HG03039 (cell line): ENCODE measurements around the gene NOS1.
"Not testable (repeated sequence)": the region's sequence is repeated elsewhere in the genome, so short reads cannot be mapped to it uniquely, and the experiment has no call there.

Experiments used
- ATAC-seq: cut with Tn5 transposase; IDR thresholded peaks from one replicate; pipeline ENCODE4 v1.9.1; 2021; ENCODE audit warnings: mild to moderate bottlenecking, moderate library complexity; ENCODE audit not compliant: unreplicated experiment

The NOS1 gene

DNA sequence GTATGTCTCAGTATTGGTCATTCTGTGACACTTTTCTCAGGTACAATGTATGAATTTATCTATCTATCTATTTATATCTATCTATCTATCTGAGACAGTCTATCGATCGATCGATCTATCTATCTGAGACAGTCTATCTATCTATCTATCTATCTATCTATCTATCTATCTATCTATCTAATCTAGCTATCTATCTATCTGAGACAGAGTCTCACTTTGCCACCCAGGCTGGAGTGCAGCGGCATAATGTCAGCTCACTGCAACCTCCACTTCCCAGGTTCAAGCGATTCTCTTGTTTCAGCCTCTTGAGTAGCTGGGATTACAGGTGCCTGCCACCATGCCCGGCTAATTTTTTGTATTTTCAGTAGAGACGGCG, 180.0 kb downstream of the NOS1 start:
- ATAC-seq: not testable (repeated sequence)

DNA sequence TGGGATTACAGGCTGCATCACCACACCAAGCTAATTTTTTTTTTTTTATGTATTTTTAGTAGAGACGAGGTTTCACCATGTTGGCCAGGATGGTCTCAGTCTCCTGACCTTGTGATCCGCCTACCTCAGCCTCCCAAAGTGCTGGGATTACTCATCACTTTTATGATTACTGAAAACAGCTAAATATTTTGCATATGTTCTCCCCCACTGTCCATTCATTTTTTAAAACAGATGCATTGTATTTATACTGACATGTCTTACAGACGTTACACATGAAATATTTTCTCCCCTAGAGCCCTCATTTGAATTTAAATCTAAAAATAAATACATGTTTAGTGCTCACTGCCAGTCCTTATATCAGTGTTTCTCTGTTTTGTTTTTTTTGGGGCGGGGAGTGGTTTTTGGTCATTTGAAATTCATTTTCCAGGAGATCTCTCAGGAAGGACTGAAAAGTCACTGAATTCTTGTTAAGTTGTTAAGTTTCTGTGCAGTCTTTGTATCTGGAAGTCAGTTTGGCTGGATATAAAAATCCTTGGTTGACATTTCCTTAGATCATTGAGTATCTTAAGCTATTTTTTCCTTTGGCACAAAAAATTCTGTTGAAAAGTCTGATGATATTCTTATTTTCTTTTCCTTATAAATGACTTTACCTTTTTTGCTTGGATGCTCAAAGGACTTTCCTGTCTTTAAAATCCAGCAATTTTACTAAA, 180.5 kb downstream of the NOS1 start:
- no peak for ATAC-seq

DNA sequence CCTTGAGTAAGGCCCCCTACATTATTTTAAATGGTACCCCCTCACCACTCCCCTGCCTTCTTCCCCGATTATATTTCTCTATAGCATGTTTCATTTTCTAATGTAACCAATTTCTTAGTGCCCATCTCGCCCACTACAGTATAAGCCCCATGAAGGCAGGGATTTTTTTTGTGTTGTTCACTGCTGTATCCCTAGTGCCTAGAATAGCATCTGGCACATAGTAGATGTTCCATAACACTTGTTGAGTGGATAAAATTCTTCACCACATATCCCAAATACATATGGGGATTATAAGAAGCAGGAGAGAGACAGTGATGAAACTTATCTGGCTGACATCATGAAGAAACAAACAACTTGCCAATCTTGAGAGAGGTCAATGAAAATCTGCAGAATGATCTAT, 182.7 kb downstream of the NOS1 start:
- ATAC-seq: no peak

DNA sequence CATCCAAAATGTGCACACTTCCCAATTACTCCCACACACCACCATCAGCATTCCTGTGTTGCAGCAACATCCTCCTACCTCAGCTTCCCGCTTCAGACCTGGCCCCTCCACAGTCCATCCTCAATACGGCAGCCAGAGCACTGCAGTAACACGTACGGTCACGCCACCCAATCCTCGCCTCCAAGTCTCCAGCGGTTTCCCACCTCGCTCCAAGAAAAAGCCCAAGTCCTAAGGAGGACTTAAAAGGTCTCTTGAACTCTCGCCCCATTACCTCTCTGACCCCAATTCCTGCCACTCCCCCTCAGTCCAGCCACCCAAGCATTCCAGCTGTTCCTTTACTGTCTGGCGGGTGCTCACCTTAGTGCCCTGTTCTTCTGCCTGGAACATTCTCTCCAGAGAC, 183.1 kb downstream of the NOS1 start:
- ATAC-seq: no peak

DNA sequence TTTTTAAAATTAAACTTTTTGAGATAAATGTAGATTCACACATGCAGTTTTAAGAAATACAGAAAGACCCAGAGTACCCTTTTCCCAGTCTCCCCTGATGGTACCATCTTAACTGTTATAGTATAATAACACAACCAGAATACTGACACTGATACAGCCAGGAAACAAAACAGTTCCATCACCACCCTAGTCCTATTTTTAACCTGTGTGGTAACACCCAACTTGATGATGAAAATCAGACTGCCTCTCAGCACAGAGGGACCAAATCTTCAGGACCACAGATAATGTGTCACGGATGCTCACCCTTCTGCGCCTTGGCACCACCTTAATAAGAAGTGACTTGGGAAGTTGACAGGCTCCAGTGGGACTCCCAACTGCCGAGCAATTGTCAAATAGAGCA, 189.3 kb downstream of the NOS1 start:
- ATAC-seq: no peak

DNA sequence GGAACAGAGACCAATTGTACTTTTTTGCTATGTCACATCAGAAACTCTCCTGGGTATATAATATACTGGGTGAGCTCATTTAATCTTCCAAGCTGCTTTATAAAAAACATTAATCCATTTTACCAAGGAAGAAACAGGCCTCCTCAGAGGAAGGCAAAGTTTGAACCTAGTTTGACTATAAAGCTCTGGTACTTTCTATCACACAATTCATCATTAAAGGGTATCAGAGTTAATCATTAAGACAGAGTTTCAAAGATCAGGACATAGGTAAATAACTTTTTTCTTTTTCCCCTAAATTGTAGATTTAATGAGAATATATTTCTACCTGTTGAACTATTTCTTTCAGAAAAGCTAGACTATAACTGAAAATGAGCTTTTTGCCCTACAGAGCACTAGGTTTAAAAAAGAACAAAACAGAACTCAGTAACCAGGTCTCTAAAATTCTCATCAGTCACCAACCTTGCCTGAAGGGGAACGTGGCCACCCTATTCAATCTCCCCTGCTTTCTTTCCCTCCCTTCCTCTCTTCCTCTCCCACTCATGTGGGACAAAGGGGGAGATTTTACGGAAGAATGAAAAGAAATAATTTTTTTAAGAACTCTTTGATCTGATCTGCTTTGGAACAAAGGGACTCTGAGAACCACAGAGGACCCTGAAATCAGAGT, 189.8 kb downstream of the NOS1 start:
- no peak for ATAC-seq

DNA sequence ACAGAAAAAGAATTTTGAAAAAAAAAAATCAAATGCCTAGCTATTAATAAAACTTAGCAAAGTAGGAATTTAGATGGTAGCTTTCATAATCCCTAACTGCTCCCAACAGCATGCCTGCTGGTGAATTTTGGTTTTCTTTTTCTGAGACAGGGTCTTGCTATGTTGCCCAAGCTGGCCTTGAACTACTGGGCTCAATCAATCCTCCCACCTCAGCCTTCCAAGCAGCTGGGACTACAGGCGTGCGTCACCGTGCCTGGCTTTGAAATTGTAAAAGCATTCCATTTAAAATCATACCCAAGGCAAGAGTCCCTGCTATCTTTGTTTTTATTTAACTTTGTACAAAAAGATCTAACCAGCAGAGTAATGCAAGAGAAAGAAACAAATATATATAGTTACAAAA, 191.9 kb downstream of the NOS1 start:
- no peak for ATAC-seq

DNA sequence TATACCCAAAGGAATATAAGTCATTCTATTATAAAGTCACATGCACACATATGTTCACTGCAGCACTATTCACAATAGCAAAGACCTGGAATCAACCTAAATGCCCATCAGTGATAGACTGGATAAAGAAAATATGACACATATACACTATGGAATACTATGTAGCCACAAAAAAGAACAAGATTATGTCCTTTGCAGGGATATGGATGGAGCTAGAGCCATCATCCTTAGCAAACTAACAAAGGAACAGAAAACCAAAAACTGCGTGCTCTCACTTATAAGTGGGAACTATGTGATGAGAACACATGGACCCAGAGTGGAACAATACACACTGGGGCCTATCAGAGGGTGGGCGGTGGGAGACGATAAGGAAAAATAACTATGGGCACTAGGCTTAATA, 192.4 kb downstream of the NOS1 start:
- ATAC-seq: no peak

DNA sequence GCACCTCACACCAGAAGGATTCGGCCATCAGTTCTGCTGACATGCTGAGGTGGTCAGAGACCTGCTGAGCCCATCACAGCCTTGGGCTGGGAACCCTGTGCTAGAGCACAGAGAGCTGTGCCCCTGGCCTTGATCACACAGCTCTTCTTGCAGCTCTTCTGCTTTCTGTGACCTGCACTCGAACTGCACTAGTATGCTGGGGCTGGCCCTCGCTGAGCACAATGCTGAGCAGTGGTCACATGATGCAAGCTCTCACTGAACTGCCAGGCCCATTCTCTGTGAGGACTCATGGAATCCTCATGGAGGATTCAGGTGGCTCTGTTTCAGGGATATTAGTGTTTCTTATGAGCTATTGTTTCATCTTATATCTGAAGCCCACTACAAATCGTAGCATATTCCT, 193.7 kb downstream of the NOS1 start:
- no peak for ATAC-seq

DNA sequence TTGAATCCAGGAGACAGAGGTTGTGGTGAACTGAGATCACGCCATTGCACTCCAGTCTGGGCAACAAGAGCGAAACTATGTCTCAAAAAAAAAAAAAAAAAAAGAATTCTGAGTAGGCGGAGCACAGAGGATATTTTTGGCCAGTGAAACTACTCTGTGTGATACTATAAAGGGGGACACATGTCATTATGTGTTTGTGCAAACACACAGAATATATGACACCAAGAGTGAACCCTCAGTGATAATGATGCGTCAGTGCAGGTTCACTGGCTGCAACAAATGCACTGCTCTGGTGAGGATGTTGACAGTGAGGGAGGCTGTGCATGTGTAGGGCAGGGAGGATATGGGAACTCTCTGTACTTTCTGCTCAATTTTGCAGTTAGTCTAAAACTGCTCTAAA, 195.3 kb downstream of the NOS1 start:
- ATAC-seq: no peak

DNA sequence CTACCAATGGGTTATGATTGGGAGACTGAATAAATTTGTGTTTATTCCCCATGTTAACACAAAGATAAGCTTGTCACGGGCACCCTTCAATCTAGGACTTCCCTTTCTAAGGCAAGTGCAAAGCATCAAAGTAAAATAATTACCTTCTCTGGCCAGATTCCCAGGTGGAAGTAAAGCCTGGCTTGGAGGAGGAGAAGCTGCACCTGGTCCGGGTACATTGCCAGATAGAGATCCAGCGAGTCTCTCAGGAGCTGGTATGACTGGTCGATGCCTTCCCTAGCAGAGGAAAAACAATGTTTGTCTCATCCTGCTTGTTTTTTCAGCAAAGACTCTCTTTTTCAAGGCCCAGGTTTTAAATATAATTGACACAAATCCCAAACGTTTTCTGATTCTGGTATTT, 196.1 kb downstream of the NOS1 start:
- no peak for ATAC-seq

DNA sequence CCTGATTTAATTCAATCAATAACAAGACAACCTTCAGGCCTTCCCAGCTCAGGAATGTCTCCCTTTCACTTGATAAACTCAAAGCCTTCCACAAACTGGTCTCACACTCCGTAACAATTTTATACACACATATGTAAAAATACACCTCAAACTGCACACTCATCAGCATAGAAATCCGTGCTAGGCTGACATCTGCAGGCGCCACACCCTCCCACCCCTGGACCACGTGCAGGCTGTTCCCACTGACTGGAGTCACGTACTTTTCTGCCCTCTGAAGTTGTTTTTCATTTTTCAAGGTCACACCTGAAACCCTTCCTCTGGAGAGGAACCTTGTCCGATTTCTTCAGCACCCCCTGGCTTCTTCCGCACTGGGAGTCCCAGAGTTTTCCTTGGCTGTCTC, 198.8 kb downstream of the NOS1 start:
- no peak for ATAC-seq

DNA sequence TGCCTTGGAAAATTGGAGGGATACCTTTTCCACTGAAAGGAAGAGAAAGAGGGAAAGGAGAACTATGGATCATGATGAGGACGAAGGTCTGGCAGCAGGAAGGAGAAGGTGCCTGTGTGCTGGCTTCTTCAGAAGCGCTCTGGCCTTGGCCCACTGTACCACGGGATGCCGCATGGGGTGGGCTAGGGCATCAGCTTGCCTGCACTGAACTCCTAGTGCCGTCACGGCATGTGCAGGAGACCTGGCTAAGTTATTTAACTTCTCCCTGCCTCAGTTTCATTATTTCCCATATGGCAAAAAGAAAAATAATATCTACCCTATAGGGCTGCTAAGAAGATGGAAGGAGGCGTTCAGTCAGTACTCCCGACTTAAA, 199.3 kb downstream of the NOS1 start:
- ATAC-seq: no peak

DNA sequence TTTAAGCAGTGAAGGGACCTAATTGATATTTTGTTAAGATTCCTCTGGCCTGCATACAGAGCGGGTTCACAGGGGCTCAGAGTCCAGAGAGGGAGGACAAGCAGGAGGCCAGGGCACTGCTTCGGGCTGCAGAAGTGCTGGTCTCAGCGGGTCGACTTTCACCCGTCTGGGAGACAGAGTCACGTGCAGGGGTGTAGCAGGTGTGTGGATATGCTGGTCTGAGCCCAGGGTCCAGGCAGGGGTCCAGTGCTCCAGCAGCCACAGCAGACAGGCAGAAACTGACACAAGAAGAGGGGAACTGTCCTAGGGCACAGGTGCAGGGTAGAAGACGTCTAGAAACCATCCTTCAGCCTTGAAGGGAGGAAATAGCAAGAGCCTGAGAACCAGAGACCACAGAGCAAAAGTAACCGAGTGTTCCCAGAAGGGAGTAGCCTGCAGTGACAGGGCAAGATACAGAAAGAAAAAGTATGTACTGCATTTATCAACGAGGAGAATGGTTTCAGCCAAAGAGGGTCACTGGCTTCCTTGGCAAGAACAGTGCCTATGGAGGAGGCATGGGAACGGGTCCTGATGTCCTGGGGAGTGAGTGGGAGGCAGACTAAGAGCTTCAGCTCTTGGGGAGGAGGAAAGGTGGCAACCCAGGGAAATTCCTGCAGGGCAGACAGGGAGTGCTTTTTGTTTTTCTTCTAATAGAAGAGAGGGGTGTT, 199.8 kb downstream of the NOS1 start:
- no peak for ATAC-seq

DNA sequence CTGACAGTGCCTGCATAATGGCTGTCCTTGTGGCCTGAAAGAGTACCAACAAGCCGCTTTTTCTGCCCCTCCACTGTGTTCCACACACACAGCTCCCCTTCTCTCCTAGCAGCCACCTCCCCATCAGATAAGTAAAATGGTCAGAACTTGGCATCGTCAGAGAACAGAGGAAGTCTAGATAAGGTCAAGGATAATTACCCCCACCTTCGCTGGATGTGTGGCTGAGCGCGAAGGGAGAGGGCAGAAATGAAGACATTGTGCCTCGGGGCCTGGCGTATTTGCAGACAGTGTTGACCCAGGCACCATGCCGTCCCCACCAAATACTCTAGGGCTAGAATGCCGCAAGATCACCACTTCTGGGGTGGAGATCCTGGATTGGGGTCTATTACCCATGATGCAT, 201.8 kb downstream of the NOS1 start:
- ATAC-seq: no peak

DNA sequence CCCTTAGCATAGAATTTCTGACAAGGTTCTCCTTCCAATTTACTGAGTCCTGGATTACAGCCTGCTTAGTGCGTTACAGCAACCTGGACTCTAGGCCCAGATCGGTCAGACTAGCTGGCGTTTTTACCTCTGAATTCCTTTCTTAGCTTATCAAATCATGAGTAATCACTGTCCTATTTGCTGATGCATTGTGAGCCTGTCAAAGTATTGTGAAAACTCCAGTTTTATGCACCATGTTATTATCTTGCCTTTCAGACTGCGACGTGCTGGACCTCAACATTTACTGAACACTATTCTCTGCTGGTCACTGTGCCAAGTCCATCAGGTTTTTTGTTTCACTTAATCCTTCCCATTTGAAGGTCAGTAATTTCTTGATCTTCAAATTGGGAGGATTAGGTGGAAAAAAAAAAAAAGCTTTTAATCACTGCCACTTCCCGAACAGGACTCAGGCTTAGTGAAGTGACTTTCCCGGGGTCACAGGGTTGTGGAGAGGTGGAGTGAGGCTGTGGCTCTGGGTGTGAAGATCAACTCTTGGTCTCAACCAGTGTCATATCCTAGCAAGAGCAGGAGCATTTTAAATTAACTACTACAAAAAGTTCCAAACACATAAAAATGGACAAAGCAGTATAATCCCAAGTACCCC, 202.4 kb downstream of the NOS1 start:
- ATAC-seq: no peak
